Activated naive CD4-positive, alpha-beta T cell treated with anti-CD3 and anti-CD28 coated beads, Interleukin-2, amount 10 ng/mL, durations not matched to agents 7 days and 5 days (primary cell): Measurements from ENCODE around the gene CIAPIN1.

Experiments
- CTCF ChIA-PET: fragments of 350-600 bp; sonication (Branson Sonifier 250); formaldehyde crosslinking; loops from one replicate; lab custom pipeline; 2021; ENCODE audit warnings: antibody characterized with exemption; lab: Charles Lee
- DNase-seq: peaks from one replicate; pipeline ENCODE4 v3.0.0-alpha.2; 2020
- H3K27ac Mint-ChIP-seq: one replicate; pipeline ENCODE4 v1.8.0; 2021; ENCODE audit warnings: mild to moderate bottlenecking, moderate library complexity, mixed read lengths
- H3K27me3 Mint-ChIP-seq: one replicate; pipeline ENCODE4 v1.8.0; 2021; ENCODE audit warnings: mild to moderate bottlenecking, mixed read lengths
- H3K36me3 Mint-ChIP-seq: one replicate; pipeline ENCODE4 v1.8.0; 2021; ENCODE audit warnings: mixed read lengths
- H3K4me1 Mint-ChIP-seq: one replicate; pipeline ENCODE4 v1.8.0; 2021; ENCODE audit warnings: mixed read lengths
- H3K4me3 Mint-ChIP-seq: one replicate; pipeline ENCODE4 v1.8.0; 2021; ENCODE audit warnings: mild to moderate bottlenecking, moderate library complexity, mixed read lengths
- H3K9me3 Mint-ChIP-seq: one replicate; pipeline ENCODE4 v1.8.0; 2021; ENCODE audit warnings: mixed read lengths

Gene CIAPIN1

GRCh38 chr16:57385083-57385482 is 62.1 kb downstream of the CIAPIN1 start:
- no peak for DNase-seq
- CTCF ChIA-PET = no interaction called here
- H3K4me1 Mint-ChIP-seq = no peaks in the 10 kb centered on the region
- no peak overlapping the region for H3K4me3 Mint-ChIP-seq
- no peaks in the 10 kb centered on the region for H3K9me3 Mint-ChIP-seq
- H3K27ac Mint-ChIP-seq = no peak overlapping the region
- peaks cover 16% of the 10 kb centered on the region for H3K27me3 Mint-ChIP-seq
- no peaks in the 10 kb centered on the region for H3K36me3 Mint-ChIP-seq

- Mint-ChIP-seq H3K4me1 (no peaks in the 10 kb centered on the region), H3K9me3 (no peaks in the 10 kb centered on the region), H3K27ac (no peak overlapping the region), H3K27me3 (peaks cover 16% of the 10 kb centered on the region), H3K36me3 (no peaks in the 10 kb centered on the region), H3K4me3 (no peak overlapping the region)
- DNase-seq = no peak
- CTCF ChIA-PET = no interaction called here
Observed at GRCh38 chr16:57384248-57385070, 62.7 kb downstream of the CIAPIN1 start.

GRCh38 chr16:57383276-57384247 is 63.6 kb downstream of the CIAPIN1 start:
- no peak for DNase-seq
- CTCF ChIA-PET = no interaction called here
- Mint-ChIP-seq H3K27me3 (peaks cover 16% of the 10 kb centered on the region), H3K36me3 (no peaks in the 10 kb centered on the region), H3K27ac (no peak overlapping the region), H3K4me1 (no peaks in the 10 kb centered on the region), H3K9me3 (no peaks in the 10 kb centered on the region), H3K4me3 (no peak overlapping the region)

- Mint-ChIP-seq H3K4me3 (no peak overlapping the region), H3K27ac (no peak overlapping the region), H3K27me3 (peaks cover 15% of the 10 kb centered on the region), H3K9me3 (no peaks in the 10 kb centered on the region), H3K36me3 (no peaks in the 10 kb centered on the region), H3K4me1 (no peaks in the 10 kb centered on the region)
- DNase-seq = no peak
- CTCF ChIA-PET = no interaction called here
Observed at GRCh38 chr16:57382535-57383275, 64.5 kb downstream of the CIAPIN1 start.

- CTCF ChIA-PET = no interaction called here
- H3K4me1 Mint-ChIP-seq = no peaks in the 10 kb centered on the region
- no peak overlapping the region for H3K4me3 Mint-ChIP-seq
- peaks cover 14% of the 10 kb centered on the region for H3K27me3 Mint-ChIP-seq
- H3K36me3 Mint-ChIP-seq = no peaks in the 10 kb centered on the region
- H3K9me3 Mint-ChIP-seq = no peaks in the 10 kb centered on the region
- no peak overlapping the region for H3K27ac Mint-ChIP-seq
- no peak for DNase-seq
Observed at GRCh38 chr16:57381791-57382534, 65.2 kb downstream of the CIAPIN1 start.

GRCh38 chr16:57380671-57381462 is 66.3 kb downstream of the CIAPIN1 start:
- CTCF ChIA-PET = interaction anchor here (1.4 kb wide), 1 partner anchor 37 kb away, joined by 3 read pairs; no protein-coding TSS in a partner anchor
- DNase-seq = no peak
- Mint-ChIP-seq H3K9me3 (no peaks in the 10 kb centered on the region), H3K36me3 (no peaks in the 10 kb centered on the region), H3K27me3 (peaks cover 14% of the 10 kb centered on the region), H3K4me1 (no peaks in the 10 kb centered on the region), H3K4me3 (no peak overlapping the region), H3K27ac (no peak overlapping the region)

GRCh38 chr16:57379579-57379978 is 67.6 kb downstream of the CIAPIN1 start:
- Mint-ChIP-seq H3K9me3 (no peaks in the 10 kb centered on the region), H3K36me3 (no peaks in the 10 kb centered on the region), H3K4me1 (no peaks in the 10 kb centered on the region), H3K27ac (no peak overlapping the region), H3K4me3 (no peak overlapping the region), H3K27me3 (peaks cover 12% of the 10 kb centered on the region)
- CTCF ChIA-PET = no interaction called here
- DNase-seq = no peak
